ENCODE data around the gene TCF4.
A peak's percentile ranks its signal among the peaks of the same experiment; 100 is the strongest.

TCF4 gene

DNA sequence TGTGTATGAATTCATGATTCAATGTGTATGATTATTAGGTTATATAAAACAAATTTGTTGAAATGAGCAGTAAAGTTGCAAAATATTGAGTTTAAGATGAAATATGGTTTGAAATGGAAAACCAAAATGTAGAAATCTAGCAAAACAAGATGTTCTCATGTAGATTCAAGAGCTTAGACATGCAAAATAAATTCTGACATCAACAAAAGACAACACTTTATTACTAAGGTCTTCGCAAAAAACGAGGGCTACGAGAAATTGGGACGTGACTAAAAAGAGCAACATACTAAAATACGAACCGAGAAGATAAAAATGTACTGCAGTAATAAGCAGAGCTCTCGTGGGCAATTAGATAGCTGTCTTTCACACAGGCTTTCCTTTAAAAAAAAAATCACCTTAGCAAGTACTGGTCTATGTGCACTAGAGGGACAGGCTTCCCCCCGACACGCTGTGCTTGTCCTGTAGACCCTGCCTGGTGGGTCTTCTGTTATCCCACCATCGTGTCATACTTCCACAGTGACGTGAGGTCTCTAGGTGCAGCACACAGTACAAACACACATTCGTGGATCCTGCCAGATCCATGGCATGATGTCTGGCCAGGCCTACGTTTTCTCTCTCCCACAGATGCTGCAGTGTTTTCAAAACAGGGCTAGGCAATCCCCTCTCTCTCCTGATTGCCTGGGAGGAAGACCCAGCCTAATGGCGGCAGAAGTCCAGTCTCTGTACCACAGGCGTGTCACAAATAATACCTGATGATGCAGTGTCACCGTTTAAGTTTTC, 240.8 kb downstream of the TCF4 start:
- no peak for DNase-seq (ENCODE audit: low spot score)

DNA sequence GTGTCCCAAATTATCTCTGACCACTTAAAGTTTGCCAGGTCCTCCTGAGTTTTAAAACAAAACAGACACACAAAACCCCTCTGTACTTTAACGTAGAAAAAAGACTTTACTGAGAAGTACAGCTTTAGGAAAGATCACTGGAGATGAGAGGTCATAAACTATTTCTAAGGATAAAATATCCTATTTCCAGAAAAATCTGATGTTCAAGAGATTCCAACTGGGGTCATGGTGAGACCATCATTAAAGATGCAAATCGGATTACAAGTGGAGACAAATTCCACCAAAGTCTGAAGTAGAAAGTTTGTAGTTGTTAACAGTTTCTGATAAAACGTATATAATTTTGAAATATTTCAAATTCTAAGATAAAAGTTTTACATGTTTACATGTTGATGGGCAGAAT, 241.6 kb downstream of the TCF4 start:
- DNase-seq (ENCODE audit: low spot score): no peak

DNA sequence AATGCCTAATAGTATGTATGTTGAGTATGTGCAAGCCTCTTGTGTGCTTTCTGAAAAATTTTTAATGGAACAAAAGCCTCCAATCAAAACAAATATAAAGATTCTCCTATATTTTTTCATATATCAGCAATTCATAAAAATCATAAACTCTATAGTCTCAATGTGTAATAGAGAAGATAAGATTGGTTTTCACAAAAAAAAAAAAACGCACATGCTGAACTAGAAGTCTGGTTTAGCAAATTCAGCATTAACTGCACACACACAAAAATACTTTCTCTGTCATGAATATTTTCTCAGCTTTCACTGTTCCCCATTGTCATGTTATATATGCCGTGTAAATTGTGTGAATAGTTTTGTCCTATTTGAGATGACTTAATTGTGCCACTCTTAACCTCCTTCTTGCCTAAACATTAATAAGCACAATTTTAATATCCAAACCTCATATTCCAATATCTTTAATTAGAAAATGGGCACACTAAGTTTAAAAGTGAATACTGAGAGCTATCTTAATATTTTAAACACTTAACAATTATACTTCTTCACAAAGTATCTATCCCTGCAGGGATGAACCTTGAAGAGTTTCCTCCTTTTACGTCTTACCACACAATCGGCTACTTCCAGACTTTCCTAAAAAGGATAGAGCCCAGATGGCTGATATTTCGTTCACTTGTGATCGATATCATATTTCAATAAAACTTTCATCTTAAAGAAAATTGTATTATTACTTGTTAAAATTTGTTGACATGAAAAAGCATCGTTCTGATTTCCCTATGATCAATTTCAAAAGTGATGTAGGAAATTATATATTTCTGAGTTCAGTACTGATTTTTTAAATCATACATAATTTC, 242.7 kb downstream of the TCF4 start:
- DNase-seq (ENCODE audit: low spot score): no peak

DNA sequence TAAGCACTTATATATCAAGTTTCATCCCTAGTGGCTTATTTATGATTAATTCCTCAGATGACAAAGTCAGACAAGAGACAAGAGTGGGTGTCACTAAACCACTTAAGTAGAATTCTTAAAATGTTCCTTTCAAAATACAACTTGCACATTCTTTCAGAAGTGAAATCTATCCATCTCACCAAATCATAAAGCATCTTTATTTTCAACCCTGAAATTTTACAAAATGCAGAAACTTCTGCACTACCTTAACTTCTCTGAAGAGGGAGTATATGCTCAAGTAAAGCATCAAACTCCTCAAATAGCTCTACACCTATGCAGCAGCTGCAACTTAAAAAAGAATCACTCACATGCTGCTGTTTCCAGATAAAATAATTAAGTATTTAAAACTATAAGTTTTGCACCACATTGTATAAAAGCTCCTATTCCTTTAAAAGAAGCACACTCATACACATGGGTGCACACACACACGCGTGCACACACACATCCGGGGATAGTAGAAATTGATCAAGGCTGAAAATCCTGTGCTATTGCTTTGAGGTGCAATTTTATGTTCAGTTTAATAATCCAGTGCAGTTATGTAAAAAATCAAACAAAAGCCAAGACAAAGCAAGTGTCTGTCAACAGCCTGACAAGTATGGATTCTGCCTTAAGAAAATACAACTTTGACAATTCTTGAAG, 244.5 kb downstream of the TCF4 start:
- DNase-seq (ENCODE audit: low spot score): no peak

DNA sequence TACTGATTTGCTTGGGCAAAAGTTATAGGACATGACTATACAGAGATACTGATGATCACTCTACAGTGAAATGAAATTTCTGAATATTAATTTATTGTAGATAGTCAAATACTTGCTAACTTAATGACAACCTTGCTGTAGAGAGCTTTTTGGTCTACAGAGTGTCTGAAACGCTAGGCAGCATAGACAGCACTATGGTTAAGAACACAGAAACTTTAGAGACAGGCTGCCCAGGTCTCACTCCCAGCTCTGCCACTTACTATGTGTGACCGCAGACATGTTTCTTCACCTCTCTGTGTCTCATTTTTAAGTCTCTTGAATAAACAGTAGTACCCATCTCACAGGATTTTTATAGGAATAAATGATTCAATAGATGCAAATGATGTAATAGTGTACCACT, 247.0 kb downstream of the TCF4 start:
- DNase-seq (ENCODE audit: low spot score): no peak

DNA sequence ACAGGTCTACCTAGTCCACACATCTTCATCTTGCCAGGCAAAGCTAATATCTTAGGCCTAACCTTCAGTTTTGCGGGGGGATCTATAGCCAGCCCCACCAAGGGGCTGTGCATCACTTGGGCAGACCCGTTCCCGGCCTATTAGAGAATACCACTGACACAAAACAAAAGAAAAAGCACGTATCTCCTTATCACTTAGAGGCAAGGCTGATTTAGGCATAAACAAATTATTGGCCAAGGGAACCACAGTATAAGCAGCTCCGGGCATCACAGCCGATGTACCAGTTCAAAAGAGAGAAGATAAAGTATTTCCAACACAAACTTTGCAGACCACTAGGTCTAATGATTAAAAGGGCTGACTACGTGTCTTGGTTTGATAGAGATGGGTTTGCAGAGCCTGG, 248.0 kb downstream of the TCF4 start:
- no peak for DNase-seq (ENCODE audit: low spot score)

DNA sequence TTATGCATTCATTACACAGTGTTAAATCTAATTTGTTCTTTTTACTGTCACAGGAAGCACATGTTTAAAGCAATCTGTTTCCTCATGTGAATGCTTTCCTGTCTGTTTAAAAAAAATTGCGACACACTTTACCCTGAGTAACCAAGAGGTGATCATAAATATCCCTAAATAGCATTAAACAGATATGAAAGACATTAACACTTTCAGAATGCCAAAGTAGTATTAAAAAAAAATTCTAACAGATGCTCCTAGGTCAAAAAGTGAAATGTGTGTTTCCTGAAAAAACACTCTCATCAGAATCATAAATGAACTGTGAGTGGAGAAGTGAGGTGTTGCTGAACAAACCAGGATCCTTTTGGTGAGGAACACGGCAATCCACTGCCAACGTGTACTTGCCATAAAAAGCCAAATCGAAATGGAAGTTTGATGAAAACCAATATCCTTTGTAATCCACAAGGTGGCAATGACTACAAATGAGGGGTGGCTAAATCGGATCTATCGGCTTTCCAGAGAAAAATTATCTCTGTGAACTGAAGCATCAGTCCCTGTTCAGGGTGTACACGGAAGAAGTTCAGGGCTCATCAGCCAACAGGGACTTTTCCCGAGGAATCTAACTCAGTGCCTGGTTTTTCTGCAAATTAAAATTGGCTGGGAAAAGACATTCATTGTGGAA, 248.9 kb downstream of the TCF4 start:
- no peak for DNase-seq (ENCODE audit: low spot score)

DNA sequence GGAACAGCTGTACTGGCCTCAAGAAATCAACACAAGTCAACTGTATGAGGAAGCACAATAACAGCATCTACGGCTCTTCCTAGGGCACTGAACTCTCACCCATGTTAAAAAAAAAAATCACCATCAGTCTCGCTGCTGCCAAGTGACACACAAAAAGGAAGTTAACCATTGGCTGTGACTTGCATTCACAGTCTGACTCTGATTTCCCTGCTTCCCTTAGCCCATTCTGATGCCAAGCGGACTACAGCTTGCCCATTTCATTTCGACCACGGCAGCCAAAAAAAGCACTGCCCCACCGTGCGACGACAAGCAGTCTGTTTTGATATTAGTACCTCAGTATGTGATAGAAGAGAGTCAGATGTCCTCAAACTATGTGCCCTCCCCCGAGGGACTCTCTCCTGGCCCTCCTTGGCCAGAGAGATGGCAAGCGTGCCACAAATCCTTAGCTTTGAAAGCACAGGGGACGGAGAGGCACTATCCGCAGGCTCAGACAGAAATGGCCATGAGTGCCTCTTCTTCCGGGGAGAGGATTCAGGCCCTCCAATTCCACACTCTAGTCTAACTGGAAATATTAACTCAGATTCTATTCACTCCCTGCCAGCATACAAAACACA, 250.0 kb downstream of the TCF4 start:
- peak; percentile 59 for DNase-seq (ENCODE audit: low spot score)

DNA sequence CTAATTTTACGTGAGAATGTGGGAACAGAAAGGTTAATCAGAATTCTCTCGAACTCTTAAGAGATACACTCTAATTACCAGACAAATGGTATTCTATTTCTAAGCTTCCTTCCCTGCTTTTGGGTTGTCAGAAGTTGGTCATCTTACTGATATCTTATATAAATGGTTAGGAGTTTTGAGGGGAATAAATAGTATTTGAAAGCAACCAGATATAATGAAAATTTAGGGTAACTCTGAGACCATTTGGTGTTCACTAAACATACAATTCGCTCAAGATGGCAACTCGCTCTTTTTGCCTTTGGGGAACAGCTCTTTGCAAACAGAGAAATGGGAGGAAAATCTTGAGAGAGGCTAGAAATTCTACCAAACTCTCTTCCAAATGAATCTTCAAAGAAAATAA, 250.9 kb downstream of the TCF4 start:
- DNase-seq (ENCODE audit: low spot score): no peak

DNA sequence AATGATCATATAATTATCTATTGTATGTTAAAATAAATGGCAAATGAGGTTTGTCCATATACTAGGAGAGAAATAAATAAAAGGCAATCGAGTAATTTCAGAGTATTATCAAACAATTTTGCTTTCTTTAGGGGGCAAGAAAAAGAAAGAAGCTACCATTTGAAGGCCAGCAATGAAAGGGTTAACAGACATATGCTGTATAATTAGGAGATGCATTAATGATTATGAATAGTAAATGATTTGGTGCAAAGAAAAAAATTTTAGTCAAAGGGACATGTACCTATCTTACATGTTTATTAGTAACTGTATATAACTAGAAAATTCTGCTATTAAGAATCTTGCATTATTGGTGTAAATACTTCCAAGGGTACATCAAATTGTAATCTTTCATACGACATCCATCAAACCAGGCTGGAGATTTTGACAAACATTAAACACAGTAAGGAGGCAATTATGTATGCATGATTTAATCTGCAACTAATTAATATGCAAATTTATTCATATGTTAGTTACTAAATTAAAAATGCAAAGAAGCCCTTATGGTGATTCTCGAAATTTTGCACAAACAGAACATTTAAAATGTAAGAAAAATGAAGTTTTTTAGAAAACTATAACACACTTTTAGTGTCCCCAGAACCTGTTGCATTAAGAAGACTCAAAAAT, 251.4 kb downstream of the TCF4 start:
- no peak for DNase-seq (ENCODE audit: low spot score)

DNA sequence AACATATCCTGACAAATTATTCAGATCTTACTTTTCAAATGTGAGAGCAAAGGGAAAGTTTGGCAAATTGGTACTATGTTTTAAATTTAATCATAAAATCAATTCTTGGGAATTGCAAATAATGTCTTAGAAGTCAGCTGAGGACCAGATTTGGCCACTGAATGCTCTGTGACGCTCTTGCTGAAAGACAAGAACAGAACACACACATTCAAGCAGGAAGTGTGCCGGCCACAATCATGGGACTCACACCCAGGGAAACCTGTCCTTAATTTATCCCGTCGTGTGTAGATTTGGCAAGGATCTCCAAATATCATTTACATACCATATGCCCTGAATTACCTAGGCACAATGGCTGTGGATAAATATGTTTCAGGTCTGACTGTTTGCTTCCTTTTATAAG, 253.1 kb downstream of the TCF4 start:
- no peak for DNase-seq (ENCODE audit: low spot score)

DNA sequence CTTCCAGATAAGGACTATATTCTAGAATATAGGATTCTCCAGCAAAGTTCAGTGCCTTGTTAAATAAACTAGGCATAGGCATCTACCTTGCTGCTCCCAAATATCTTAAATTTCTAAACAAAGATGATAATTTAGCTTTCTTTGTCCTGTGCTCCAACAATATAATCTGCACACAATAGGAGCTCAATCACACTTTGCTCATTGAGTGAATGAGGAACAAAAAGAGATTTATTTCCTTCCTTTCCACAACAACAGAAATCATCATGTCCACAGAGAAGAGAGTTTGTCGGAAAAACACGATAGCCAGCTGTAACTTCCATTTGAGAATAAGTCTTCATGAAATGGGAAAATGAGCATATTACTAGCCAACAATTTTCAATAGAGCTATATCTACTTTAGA, 256.7 kb downstream of the TCF4 start:
- DNase-seq (ENCODE audit: low spot score): no peak

DNA sequence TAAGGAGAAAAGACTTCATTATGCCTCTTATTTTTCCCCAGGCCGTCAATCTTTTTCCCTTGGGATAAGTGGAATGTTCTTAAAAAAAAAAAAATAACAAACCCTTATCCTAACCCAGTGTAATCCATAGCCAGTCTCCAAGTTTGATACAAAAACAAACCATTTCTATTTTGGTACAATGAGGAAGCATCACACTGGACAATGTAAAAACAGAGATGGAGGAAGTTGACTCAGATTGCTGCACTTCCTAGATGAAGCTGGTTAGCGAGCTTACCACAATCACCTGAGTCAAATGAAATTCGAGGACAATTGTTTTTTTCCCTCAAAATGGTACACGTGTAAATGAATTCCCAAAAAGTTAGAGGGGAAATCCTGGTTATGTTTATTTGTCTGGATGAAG, 259.7 kb downstream of the TCF4 start:
- DNase-seq (ENCODE audit: low spot score): peak; percentile 95

DNA sequence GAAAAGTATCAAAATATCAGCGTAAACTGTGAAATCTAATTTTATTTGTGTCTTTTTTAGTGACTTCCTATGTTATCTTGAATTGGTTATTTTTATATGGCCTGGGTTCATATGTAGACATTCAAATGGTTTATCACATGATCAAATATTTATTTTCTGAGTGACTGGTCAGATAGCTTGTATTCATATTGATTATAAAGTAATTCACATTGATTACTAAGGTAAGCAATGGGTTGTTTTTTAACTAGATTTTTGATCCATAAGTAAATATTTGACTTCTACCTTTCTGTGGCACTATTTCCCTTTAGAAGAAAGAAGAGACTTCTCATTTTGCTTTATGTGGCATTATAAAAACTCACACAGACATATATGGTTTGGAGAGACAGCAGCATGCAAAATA, 260.5 kb downstream of the TCF4 start:
- DNase-seq (ENCODE audit: low spot score): no peak

DNA sequence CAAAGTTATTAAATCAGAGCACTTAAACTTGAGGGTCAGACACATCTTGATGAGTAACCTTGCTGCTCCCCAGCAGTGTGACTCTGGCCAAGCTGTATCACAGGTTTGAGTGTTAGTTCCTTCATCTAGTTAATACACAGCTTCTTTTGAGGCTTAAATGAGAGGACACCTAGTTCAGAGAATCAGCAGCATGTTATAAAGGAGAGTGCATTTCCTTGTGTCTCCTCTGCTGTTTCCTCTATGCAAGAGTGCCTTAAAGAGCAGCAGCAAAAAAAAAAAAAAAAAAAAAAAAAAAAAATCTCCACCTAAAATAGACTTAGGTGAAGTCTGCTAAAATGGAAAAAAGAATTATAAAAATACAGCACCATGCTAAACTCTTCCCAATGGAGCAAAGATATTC, 261.9 kb downstream of the TCF4 start:
- DNase-seq (ENCODE audit: low spot score): no peak

DNA sequence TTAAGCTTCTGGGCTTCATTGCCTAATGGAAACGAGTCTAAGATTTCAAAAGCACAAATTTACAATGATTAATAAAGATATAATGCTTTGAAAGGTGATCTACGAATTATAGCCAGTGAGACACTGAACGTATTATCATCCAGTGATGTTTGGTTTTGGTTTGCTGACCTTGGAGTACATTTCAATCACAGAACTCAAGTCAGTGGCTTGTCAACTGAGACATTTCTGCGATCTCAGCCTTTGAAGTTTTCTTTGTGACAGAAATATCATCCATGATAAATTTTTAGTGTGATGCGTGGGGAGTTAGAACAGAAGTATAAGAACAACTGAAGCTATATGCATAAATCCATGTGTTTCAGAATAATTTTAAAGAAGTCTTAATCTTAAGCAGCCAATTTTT, 263.8 kb downstream of the TCF4 start:
- DNase-seq (ENCODE audit: low spot score): no peak

DNA sequence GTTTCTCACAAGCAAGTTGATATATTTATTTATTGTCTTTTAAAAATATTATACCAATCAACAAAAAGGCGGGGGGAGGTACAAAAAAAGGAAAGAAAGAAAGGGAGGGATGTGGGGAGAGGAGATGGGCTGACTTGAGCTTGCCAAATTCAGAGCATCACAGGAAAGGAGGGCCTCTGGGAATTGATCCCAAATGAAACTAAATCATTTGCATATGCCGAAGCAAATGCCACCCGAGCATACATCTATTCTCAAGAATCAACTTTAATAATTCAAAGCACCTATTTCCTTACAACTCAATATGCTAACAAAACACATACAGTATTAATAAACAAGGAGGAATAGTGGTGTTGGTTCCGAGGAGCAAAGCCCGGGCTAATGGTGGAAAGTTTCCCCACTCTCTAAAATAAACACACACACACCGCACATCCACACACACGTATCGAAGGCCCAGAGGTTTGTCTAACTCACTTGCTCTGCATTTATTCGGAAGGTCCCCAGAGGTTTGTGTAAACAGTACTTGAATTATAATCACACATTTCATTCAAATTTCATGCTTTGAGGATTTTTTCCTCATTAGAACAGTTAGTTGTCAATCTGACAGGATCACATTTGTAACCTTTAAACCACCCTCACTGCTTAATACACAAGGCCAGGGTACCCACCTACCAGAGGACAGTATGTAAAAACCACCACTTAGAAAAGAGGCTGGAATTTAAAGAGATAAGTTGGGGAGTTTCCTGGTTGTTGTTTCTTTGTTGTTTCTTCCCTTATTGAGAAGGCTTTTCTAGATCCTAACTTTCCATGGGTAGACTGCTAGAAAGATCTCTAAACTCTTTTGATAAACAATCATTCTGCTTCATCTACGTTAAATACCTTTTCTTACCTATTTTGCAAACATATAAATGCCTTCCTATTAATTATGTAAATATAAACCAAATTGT, 264.7 kb downstream of the TCF4 start:
- no peak for DNase-seq (ENCODE audit: low spot score)

DNA sequence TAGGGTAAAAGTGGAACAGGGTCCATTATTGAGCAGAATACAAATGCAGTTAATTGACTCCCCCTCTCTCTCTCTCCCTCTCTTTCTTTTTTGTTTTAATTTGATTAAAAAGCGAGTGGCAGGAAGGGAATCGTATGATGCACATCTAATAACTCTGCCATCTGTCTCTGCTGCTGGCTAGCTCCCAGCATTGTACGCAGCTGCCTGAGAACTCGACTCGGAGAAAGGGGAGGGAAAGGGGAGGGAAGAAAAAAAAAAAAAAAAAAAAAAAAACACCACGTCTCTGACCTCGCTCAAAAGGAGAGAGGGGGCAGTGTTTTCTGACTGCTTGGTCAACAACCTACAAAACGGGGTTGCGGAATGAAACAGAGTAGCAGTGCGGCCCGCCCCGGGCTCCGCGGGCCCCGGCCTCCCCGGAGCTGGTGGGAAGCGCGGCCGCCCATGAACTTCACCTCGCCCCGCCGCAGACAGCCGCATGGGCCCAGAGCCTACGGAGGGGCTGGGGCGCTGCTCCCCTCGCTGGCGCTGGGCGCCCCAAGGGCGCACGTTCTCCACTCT, 265.7 kb downstream of the TCF4 start:
- peak; percentile 69 for DNase-seq (ENCODE audit: low spot score)

DNA sequence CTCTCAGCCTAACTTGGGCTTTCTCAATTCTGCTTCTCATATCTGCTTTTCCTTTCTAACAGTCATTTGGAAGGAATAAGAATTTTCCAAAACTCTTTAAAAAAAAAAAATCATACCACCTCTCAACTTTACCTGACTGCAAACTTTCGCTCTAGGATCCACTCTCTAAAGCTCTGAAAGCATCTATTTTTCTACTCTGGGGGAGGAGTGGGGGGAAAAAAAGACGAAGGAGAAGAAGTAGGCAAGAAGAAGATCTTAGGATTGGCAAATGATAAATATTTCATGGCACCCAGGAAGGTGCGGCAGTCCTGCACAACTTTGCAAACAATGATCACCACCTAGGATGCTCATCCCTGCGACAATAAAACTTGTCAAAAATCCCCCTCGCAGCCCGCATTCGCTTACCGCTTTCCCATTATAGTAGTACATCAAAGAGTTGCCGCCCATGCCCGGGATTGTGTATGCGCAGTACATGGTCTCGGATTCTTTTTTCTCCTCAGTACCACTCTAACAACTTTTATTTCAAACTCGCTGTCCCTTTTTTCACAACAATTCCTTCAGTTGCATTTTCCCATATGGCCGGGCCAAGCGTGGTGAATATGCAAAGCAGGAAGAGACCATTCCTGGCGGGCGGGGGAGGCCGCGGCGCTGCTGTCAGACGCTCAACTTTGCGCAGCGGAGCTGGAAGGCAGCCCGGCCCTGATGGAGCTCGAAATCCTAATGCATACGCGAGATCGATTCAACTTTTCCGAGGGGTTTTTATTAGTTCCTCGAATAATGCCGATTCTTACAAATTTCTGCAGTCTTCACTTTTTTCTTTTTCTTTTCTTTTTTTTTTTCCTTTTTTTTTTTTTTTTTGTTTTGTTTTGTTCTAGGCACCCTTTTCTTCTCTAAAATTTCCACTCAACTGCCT, 266.5 kb downstream of the TCF4 start:
- peak; percentile 75 for DNase-seq (ENCODE audit: low spot score)
